Measurements from ENCODE around the gene SPINT3.
"Not testable (repeated sequence)": the region's sequence is repeated elsewhere in the genome, so short reads cannot be mapped to it uniquely, and the experiment has no call there.

The SPINT3 gene

DNA sequence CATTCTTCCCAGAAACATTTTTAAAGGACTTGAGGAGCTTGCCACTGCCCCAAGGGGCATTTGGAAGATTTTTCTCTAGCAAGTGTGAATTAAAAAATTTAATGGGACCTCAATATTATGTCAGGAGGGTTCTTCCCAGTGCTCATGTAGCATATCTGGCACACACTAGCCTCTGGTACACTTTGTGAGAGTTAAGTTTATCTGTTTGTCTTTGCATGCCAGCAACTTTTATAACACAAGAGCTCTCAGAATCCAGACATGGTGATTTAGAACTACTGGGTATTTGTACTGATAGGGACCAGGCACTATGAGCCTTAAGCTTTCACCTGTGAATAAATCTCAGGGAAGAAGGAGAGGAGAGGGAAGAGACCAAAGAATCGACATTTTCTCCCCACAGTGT lies 12.9 kb downstream of the SPINT3 start:
- no peak for DNase-seq

DNA sequence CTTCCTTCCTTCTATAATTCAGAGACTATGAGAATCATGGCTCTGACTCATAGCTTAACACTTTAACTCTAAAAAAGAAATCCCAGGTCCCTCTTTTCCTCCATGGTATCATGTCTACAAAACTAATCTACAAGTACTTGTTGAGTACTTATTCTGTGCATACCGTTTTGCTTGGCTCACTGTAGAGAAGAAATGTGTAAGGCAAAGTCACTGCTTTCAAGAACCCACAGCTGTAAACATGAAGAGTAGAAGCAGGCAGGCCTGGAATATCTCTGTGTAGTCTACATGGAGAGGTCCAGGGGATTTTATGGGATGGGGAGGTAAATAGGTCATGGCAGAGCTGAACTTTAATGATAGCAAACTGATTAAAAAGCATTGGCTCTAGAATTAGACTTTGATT lies 13.8 kb downstream of the SPINT3 start:
- no peak for DNase-seq

GRCh38 chr20:45500022-45500421 lies 15.4 kb downstream of the SPINT3 start:
- DNase-seq: no peak

DNA sequence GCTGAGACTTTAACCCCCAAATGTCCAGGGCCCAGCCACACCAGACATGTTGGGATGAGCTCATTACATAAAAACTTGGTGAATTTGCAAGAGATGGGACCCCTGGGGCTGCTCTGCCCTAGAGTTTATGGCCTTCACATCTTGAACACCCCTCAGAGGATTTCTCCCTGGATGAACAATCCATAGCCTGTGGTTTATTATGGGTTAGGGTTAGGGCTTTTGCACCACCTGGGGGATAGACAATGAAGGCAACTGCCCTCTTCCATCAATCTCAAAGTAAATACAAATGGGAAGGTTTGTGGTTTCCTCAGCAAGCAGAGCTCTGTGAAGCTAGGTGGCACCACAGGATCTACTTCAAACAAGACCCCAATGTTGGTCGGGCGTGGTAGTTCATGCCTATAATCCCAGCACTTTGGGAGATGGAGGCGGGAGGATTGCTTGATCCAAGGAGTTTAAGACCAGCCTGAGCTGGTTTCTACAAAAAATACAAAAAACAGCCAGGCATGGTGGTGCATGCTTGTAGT lies 17.4 kb downstream of the SPINT3 start:
- no peak for DNase-seq

DNA sequence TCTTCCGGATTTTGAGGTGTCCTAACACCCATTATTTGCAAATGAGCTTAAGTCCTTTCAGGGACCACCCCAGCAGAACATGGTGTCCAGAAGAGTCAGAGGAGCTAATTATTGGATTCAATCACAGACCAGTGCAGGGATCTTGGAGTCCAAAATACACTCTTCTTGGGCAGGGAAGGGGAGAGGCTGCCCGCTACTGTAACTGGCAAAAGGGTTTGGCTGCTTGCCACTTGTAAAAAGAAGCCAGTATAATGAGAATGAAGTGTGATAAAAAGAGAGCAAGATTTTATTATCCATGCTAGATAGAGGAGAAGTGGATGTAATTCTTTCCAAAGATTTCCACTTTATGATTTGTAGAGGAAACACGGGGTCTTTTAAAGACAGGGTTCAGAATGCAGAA lies 19.3 kb downstream of the SPINT3 start:
- DNase-seq: no peak

- no peak for DNase-seq
Observed at GRCh38 chr20:45495501-45495941, 19.9 kb downstream of the SPINT3 start.

DNA sequence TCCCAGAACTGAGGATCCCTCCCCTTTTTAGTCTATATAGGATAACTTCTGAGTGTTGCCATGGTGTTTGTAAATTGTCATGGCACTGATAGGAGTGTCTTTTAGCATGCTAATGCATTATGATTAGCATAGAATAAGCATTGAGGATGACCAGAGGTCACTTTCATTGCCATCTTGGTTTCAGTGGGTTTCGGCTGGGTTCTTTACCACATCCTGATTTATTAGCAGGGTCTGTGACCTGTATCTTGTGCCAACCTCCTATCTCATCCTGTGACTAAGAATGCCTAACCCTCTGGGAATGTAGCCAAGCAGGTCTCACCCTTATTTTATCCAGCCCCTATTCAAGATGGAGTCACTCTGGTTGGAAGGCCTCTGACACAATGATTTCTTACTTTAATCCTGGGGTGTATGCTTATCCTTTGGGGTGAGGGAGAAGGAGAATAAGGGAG lies 26.3 kb downstream of the SPINT3 start:
- no peak for DNase-seq

GRCh38 chr20:45487231-45487635 lies 28.2 kb downstream of the SPINT3 start:
- no peak for DNase-seq

- no peak for DNase-seq
Observed at GRCh38 chr20:45485388-45485787, 30.0 kb downstream of the SPINT3 start.

DNA sequence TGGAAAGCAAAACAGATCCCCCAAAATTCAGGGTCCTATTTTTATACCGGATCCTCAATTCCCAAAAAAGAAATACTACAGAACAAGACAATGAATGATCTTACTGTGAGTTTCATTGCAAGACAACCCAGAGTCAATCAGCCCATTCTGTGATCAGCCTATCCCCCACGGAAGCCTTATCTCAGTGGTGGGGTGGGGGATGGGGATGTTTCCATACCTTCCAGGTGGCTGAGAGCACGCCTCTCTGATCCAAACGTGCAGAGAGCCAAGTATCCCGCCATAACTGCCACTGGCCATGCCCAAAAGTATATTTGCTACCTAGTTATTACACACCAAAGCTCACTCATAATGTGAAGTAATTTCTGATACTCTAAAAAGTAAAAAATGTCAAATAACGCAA lies 30.7 kb downstream of the SPINT3 start:
- no peak for DNase-seq

DNA sequence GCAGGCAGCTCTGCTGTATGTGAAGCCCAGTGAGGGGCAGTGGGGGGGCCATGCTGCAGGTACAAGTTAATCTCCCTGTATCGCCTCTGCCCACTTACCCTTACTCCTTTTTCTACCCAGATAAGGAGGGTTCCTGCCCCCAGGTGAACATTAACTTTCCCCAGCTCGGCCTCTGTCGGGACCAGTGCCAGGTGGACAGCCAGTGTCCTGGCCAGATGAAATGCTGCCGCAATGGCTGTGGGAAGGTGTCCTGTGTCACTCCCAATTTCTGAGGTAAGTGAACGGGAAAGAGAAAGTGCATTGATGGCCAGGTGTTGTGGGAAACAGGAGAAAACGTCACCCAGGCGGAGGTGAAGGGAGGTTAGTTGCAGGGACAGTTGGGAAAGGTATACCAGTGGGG lies 35.6 kb downstream of the SPINT3 start:
- no peak for DNase-seq

GRCh38 chr20:45477530-45478148 lies 37.8 kb downstream of the SPINT3 start:
- DNase-seq: not testable (repeated sequence)

GRCh38 chr20:45472286-45472685 lies 43.1 kb downstream of the SPINT3 start:
- not testable (repeated sequence) for DNase-seq

DNA sequence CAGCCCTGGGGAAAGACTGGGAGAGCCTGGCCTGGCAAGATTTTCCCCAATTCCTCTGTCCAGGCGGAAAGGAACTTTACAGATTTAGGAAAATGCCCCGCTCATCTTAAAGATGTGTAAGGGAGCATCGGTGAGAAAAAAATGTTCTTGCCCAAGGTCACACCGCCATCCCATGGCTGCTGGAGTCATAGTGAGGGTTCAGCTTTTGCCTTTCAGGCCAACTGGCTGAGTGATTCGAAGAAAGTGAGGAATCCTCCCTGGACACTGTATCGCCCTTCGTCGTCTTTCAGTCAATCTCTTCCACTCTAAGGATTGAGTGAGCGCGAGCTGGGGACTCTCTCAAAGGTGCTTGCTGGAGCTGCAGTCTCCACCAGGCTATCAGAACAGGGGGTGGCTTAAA lies 44.5 kb downstream of the SPINT3 start:
- DNase-seq: no peak

DNA sequence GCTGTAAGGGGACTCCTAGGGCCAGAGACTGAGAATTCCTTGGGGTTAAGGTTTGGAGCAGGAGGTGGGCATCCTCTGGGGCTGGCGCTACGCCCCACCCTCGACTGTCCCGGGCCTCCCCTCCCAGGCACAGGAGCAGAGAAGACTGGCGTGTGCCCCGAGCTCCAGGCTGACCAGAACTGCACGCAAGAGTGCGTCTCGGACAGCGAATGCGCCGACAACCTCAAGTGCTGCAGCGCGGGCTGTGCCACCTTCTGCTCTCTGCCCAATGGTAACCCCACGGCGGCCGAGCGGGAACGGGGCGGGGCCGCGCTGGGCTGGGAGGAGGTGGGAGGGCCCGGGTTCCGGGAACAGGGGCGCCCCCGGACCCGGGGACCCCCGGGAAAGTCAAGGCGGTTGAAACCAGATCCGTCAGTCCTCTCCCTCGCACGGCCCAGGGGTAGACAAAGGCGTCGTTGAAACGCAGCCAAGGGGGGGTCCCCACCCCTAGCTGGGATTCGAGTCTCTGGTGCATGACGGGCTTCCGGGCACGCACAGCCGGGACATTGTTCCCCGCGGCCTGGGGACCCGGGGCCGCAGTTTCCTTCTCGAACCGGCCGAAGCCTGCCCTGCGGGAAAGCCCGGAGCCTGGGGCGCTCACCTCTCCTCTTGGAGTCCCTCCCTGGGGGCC lies 45.0 kb downstream of the SPINT3 start:
- DNase-seq: no peak

DNA sequence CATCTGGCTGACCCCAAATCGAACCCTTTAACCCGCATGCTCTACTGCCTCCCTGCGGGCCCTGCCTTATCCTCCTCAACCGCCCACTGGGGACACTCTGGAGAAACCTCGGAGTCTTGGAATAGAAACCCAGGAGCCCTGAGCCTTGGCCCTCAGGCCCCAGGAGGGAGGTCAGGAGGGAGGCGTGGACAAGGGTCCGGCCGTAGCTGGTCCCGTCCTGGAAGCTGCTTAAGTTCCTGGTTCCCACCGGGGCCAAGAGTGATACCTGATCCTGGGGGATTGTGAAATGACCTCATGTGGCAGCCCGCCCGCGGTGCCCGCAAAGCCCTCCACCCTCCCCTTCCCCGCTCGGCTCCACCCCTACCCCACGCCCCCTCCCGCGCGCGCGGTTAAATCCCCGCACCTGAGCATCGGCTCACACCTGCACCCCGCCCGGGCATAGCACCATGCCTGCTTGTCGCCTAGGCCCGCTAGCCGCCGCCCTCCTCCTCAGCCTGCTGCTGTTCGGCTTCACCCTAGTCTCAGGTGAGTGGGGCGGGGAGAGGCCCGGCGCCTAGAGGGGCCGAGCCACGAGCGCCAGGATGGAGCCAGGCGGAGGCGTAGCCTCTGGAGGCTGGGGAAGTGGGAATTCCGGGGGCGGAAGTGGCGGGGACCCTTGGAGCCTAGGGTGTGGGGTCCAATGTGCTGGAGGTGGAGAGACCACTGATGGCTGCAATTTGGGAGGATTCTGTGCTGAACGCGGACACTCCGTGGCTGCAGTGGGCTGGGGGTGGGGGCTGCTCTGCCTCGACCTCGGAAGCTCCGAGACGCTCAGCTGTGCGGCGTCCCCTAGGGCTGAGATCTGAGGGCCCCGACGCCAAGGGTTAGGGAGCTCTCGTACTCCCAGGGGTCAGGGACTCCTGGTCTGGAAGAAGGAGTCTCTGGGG lies 45.8 kb downstream of the SPINT3 start, which contains the start of gene WFDC2:
Gene WFDC2 (plus strand): TSS at position 418 of the 926 bp plus-strand sequence. CDS start 29 bp downstream, at position 447.
- DNase-seq: no peak

DNA sequence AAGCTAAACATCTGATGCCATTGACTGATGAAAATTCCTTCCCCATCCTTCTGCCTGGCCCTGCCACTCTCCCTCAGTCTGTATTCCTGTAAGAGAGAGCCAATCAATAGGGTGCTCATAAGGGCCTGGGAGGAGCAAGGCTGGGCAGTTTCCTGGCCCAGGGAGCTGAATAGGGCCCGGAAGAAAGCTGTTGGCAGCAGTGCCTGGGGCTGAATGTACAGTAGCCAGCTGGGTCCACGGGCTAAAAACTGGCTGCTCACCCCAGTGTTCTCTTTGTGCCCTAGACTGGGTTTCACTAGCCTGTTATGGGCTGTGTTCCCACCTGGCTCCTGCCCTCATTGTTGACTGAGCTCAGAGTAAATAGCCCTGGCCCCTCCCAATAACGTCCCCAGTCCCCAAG lies 47.6 kb downstream of the SPINT3 start:
- no peak for DNase-seq

GRCh38 chr20:45467172-45467571 lies 48.2 kb downstream of the SPINT3 start:
- DNase-seq: no peak

GRCh38 chr20:45465491-45466266 lies 49.7 kb downstream of the SPINT3 start:
- no peak for DNase-seq

DNA sequence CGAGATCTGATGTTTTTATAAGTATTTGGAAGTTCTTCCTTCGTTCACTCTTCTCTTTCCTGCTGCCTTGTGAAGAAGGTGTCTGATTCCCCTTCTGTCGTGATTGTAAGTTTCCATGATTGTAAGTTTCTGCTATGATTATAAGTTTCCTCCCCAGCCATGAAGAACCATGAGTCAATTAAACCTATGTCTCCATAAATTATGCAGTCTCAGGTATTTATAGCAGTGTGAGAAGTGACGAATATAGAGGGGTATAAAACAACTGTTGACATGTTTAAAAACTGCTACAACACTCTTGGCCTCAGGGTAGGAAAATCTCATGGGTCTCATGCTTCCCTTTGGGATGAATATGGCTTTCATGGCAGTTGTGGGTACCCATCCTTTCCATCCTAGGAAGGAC lies 51.7 kb downstream of the SPINT3 start:
- DNase-seq: no peak

- DNase-seq: no peak
Observed at GRCh38 chr20:45462711-45463509, 52.5 kb downstream of the SPINT3 start.
